IMR-90 (cell line): ENCODE results near the gene IKBKE. TPM values are rescaled to one million over a fixed set of nuclear protein-coding genes. Genes with fewer than 3 reads are reported as not detected.

Experiments
- ATAC-seq: fragments of 200-7000 bp; cut with Tn5 transposase; 2 replicates; pipeline ENCODE4 v1.9.1; 2020; ENCODE audit warnings: low read depth, mild to moderate bottlenecking, moderate library complexity
- BruUV-seq: library from RNA; stranded (reverse); fragments of 400-500 nt; replicated peaks from 2 replicates; lab custom pipeline; 2021; lab: Mats Ljungman, UMichigan
- CTCF ChIA-PET: fragments of 300-600 bp; formaldehyde crosslinking; extraction: SDS; loops from one replicate; lab custom pipeline; 2021; ENCODE audit warnings: antibody characterized with exemption; lab: Yijun Ruan, JAX
- POLR2A ChIA-PET: fragments of 300-600 bp; sonication (Branson Sonifier 250); formaldehyde crosslinking; loops from one replicate; lab custom pipeline; 2022; ENCODE audit warnings: antibody characterized with exemption; ENCODE audit not compliant: unreplicated experiment; lab: Charles Lee
- DNase-seq: peaks from one replicate; pipeline ENCODE4 v3.0.0; 2013
- H2AFZ ChIP-seq: replicated peaks from 2 replicates; pipeline ENCODE3; 2013; ENCODE audit warnings: low read length, mild to moderate bottlenecking; ENCODE audit not compliant: poor library complexity
- H2AK5ac ChIP-seq: 2 replicates; pipeline ENCODE4 v1.6.1; 2013; ENCODE audit warnings: low read depth, low read length, inconsistent platforms
- H2AK9ac ChIP-seq: replicated peaks from 2 replicates; pipeline ENCODE3; 2013; ENCODE audit warnings: mild to moderate bottlenecking, low read depth, low read length, moderate library complexity; ENCODE audit not compliant: poor library complexity
- H2BK120ac ChIP-seq: 2 replicates; pipeline ENCODE4 v1.6.1; 2013; ENCODE audit warnings: low read depth, low read length, inconsistent platforms
- H2BK15ac ChIP-seq: 3 replicates; pipeline ENCODE4 v1.6.1; 2013; ENCODE audit warnings: low read depth, low read length, inconsistent platforms
- H2BK20ac ChIP-seq: 2 replicates; pipeline ENCODE4 v1.6.1; 2013; ENCODE audit warnings: low read depth, mild to moderate bottlenecking, inconsistent platforms, low read length, moderate library complexity
- H2BK5ac ChIP-seq: 2 replicates; pipeline ENCODE4 v1.6.1; 2013; ENCODE audit warnings: mild to moderate bottlenecking, low read depth, low read length, inconsistent platforms; ENCODE audit not compliant: poor library complexity, severe bottlenecking
- H3K14ac ChIP-seq: replicated peaks from 2 replicates; pipeline ENCODE4 v1.6.1; 2013; ENCODE audit warnings: low read depth, low read length, inconsistent platforms
- H3K18ac ChIP-seq: 2 replicates; pipeline ENCODE4 v1.6.1; 2013; ENCODE audit warnings: low read depth, low read length, control low read depth
- H3K23ac ChIP-seq: 2 replicates; pipeline ENCODE4 v1.6.1; 2013; ENCODE audit warnings: low read depth, low read length, inconsistent platforms
- H3K27ac ChIP-seq: 2 replicates; pipeline ENCODE4 v1.5.1; 2013; ENCODE audit warnings: mild to moderate bottlenecking, control low read depth, low read length; ENCODE audit not compliant: insufficient read depth
- H3K27me3 ChIP-seq: 2 replicates; pipeline ENCODE4 v1.6.1; 2013; ENCODE audit warnings: low read length; ENCODE audit not compliant: control insufficient read depth, insufficient read depth
- H3K36me3 ChIP-seq: 2 replicates; pipeline ENCODE4 v1.6.1; 2013; ENCODE audit warnings: low read length, mixed read lengths; ENCODE audit not compliant: control insufficient read depth, insufficient read depth
- H3K4ac ChIP-seq: 2 replicates; pipeline ENCODE4 v1.6.1; 2013; ENCODE audit warnings: low read depth, low read length, inconsistent platforms
- H3K4me1 ChIP-seq: 2 replicates; pipeline ENCODE4 v1.6.1; 2013; ENCODE audit warnings: low read length, mixed read lengths; ENCODE audit not compliant: control insufficient read depth, insufficient read depth
- H3K4me2 ChIP-seq: 2 replicates; pipeline ENCODE4 v1.6.1; 2013; ENCODE audit warnings: low read depth, mild to moderate bottlenecking, control low read depth, low read length, moderate library complexity
- H3K4me3 ChIP-seq: 2 replicates; pipeline ENCODE4 v1.5.1; 2013; ENCODE audit warnings: low read depth, mild to moderate bottlenecking, control low read depth, low read length, moderate library complexity; ENCODE audit not compliant: insufficient read depth
- H3K56ac ChIP-seq: 2 replicates; pipeline ENCODE4 v1.6.1; 2013; ENCODE audit warnings: low read length, inconsistent platforms; ENCODE audit not compliant: insufficient read depth; ENCODE audit errors: extremely low read depth
- H3K79me1 ChIP-seq, 2 experiments: 2 replicates each; pipeline ENCODE4 v1.6.1; 2013; ENCODE audit warnings: low read length in 2 of 2, inconsistent platforms in 1 of 2, low read depth in 1 of 2
- H3K9ac ChIP-seq: 2 replicates; pipeline ENCODE4 v1.6.1; 2013; ENCODE audit warnings: low read depth, low read length, control low read depth
- H3K9me1 ChIP-seq: 2 replicates; pipeline ENCODE4 v1.6.1; 2013; ENCODE audit warnings: low read length, inconsistent platforms; ENCODE audit not compliant: insufficient read depth
- H3K9me3 ChIP-seq: 2 replicates; pipeline ENCODE4 v1.6.1; 2013; ENCODE audit warnings: low read length; ENCODE audit not compliant: control insufficient read depth, insufficient read depth
- H4K20me1 ChIP-seq: 2 replicates; pipeline ENCODE4 v1.6.1; 2013; ENCODE audit warnings: low read length, inconsistent platforms; ENCODE audit not compliant: insufficient read depth
- H4K5ac ChIP-seq: 2 replicates; pipeline ENCODE4 v1.6.1; 2013; ENCODE audit warnings: mild to moderate bottlenecking, low read depth, low read length, control low read depth
- H4K8ac ChIP-seq, 2 experiments: 2 replicates each; pipeline ENCODE4 v1.6.1; 2013; ENCODE audit warnings: low read depth in 2 of 2, low read length in 2 of 2, control low read depth in 1 of 2, inconsistent platforms in 1 of 2
- H4K91ac ChIP-seq: 2 replicates; pipeline ENCODE4 v1.6.1; 2013; ENCODE audit warnings: low read depth, low read length, inconsistent platforms; ENCODE audit not compliant: insufficient read depth
- CHD1 ChIP-seq: IDR thresholded peaks from 2 replicates; pipeline ENCODE4 v1.6.1; 2012; ENCODE audit warnings: low read depth, low read length, improper control_type of control experiment
- POLR2A ChIP-seq: IDR thresholded peaks from 2 replicates; pipeline ENCODE4 v1.6.1; 2012; ENCODE audit warnings: mild to moderate bottlenecking, low read depth, low read length
- WGBS, 2 experiments: methylation state at CpG; one replicate each; pipeline versions ENCODE4 v1.1.5 to v1.1.7; 2013; ENCODE audit warnings: missing lambda C conversion rate in 2 of 2; ENCODE audit not compliant: insufficient read length in 1 of 2; ENCODE audit errors: extremely low coverage in 2 of 2; 5-methylcytosine and 5-hydroxymethylcytosine counted together
- dilution Hi-C: fragments of 300-500 bp; cut with HindIII; formaldehyde crosslinking; loops from one replicate; pipeline ENCODE4 v1.14.3; 2018; ENCODE audit warnings: low sequenced_read_pairs; ENCODE audit not compliant: unreplicated experiment
- in situ Hi-C: fragments of 300-500 bp; cut with MboI; formaldehyde crosslinking; loops from 3 replicates; pipeline ENCODE4 v1.14.3; 2019; ENCODE audit warnings: low sequenced_read_pairs, inconsistent platforms, mixed read lengths
- intact Hi-C: fragments of 100-400 bp; cut with micrococcal nuclease; formaldehyde crosslinking; loops from 2 replicates; pipeline ENCODE4 v1.10.0; 2022
- polyA plus RNA-seq, 3 experiments: library from polyadenylated mRNA; depleted of rRNA; stranded (reverse); fragments of >200 nt; gene quantifications; 2 replicates each; pipeline ENCODE4 v1.2.3, GENCODE V29; 2012; ENCODE audit warnings: low replicate concordance in 1 of 3
- total RNA-seq: library from RNA; depleted of rRNA; stranded (reverse); fragments of >200 nt; gene quantifications from 2 replicates; pipeline ENCODE4 v1.2.3, GENCODE V29; 2012

The IKBKE gene
- total and polyA plus RNA-seq, 2 of the 4 experiments (the other 2 are of a cell fraction) = 20.3 to 24.0 TPM

DNA sequence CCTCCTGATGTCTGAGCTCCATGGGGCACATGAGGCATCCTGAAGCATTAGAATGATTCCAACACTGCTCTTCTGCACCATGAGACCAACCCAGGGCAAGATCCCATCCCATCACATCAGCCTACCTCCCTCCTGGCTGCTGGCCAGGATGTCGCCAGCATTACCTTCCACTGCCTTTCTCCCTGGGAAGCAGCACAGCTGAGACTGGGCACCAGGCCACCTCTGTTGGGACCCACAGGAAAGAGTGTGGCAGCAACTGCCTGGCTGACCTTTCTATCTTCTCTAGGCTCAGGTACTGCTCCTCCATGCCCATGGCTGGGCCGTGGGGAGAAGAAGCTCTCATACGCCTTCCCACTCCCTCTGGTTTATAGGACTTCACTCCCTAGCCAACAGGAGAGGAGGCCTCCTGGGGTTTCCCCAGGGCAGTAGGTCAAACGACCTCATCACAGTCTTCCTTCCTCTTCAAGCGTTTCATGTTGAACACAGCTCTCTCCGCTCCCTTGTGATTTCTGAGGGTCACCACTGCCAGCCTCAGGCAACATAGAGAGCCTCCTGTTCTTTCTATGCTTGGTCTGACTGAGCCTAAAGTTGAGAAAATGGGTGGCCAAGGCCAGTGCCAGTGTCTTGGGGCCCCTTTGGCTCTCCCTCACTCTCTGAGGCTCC is 26.0 kb downstream of the IKBKE start:
- H2BK5ac ChIP-seq = no peak overlapping the region
- no peak overlapping the region for H3K23ac ChIP-seq
- ATAC-seq (no peak), DNase-seq (no peak)
- H3K9me3 ChIP-seq = no peaks in the 10 kb centered on the region
- in situ Hi-C loops = no loop called here
- H4K5ac ChIP-seq = no peak overlapping the region
- no peak for TF ChIP-seq POLR2A
- no peak for TF ChIP-seq CHD1
- H3K4me2 ChIP-seq = no peak overlapping the region
- no peaks in the 10 kb centered on the region for H3K79me1 ChIP-seq
- H3K27ac ChIP-seq = no peak overlapping the region
- peaks cover 12% of the 10 kb centered on the region; the same call in 1 of the 2 replicates for H3K9me1 ChIP-seq
- H3K4me1 ChIP-seq = peaks cover 6% of the 10 kb centered on the region
- H2BK20ac ChIP-seq = no peak overlapping the region
- H3K27me3 ChIP-seq = no peaks in the 10 kb centered on the region
- H4K20me1 ChIP-seq = no peaks in the 10 kb centered on the region
- POLR2A ChIA-PET = no interaction called here
- no peak overlapping the region for H2AK9ac ChIP-seq
- no peak overlapping the region for H4K8ac ChIP-seq
- no peak overlapping the region for H3K14ac ChIP-seq
- CTCF ChIA-PET = interaction anchor here (0.7 kb wide), 1 partner anchor 486 kb away, joined by 3 read pairs; no protein-coding TSS in a partner anchor
- intact Hi-C loops = no loop called here
- no peak overlapping the region for H2AFZ ChIP-seq
- H3K36me3 ChIP-seq = peaks cover 38% of the 10 kb centered on the region
- dilution Hi-C loops = no loop called here
- no peak overlapping the region for H2AK5ac ChIP-seq
- no peak overlapping the region for H3K4ac ChIP-seq
- no peak overlapping the region for H3K18ac ChIP-seq
- WGBS, 2 experiments = no CpG with 5 or more reads among the region's 6 CpGs
- H2BK120ac ChIP-seq = no peak overlapping the region
- no peak overlapping the region for H3K4me3 ChIP-seq
- no peak overlapping the region for H4K91ac ChIP-seq
- H3K9ac ChIP-seq = no peak overlapping the region
- H2BK15ac ChIP-seq = no peak overlapping the region
- no TSS peak for BruUV-seq
- no peak overlapping the region for H3K56ac ChIP-seq
